NCI-H146 treated with DMSO at 0.1 percent for 48 hours (cell line): Measurements from ENCODE around the gene ASAP2.
"Not testable (repeated sequence)": the region's sequence is repeated elsewhere in the genome, so short reads cannot be mapped to it uniquely, and the experiment has no call there.

Source experiments
- DNase-seq: peaks from one replicate; lab custom pipeline; 2025; ENCODE audit not compliant: unreplicated experiment; lab: John Stamatoyannopoulos, UW

ASAP2 gene

DNA sequence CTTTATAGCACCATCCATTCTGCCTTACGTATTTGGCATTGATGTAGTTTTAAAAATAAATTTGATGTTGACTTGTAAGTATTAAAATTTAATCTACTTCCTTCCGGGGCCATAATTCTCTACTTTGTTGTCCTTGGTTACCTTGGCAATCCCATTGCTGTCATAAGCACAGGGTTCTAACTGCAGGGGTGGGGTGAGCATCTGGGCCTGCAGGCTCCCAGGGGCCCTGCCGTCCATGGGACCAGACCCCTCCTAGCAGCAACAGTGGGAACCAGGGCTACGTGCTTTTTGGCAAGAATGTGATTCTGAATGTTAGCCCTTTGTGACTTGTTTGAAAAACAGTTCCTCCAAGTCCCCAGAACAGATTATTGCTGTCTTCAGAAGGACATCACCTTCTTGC, 4.9 kb downstream of the ASAP2 start:
- no peak for DNase-seq

DNA sequence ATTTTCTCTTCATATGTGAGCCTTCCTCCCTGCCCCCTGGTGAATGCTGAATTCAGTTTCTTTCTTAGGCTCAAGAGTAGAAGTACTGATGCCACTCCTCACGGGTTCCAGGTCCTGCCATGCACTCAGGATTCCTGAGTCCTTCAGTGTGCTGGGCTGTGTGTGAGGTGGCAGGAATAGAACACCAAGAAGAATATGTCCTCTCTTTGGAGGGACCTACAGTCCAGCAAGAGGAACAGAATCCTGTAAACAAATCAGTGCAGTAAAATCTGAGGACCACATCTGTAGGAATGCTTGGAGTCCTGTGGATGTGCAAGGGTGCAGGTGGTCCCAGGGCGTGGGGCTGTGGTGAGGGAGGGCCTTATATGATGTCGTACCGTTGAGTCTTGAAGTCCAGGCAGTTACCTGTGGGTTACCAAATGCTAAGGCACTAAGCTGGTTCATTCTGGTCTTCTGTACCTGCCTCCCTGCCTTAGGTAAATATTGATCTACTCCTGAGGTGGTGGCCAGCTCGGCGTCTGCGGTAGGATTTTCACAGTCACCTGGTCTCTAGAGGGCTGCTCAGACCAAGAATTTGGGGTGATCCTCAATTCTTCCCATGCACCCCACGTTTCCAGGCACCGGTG, 5.5 kb downstream of the ASAP2 start:
- DNase-seq = peak; percentile 23

- no peak for DNase-seq
Measured at GRCh38 chr2:9212661-9213411, 6.2 kb downstream of the ASAP2 start.

DNA sequence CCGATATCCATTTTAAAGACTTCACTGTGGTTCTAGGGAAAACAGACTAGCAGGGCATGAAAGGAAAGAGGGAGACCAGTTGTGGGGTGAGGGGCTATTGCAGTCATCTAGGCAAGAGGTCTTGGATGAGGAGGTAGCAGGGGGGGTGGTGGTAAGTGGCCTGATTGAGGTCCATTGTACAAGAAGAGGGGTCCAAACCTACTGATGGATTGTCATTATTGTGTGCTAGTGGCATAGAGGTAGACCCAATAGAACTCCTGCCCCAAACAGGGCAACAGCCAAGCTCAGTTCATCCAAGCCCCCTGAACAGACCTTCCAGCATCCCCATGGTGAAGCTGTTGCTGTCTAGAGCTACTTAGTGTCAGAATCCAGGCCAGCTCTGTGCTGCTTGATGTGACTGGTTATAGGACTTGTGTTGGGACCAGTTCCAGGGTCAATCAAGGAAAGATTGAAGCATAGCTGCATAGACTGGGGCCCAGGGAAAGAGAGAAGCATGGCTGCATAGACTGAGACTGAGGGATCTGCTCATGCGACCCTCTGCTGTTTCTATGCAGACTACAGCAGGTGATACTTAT, 7.0 kb downstream of the ASAP2 start:
- no peak for DNase-seq

DNA sequence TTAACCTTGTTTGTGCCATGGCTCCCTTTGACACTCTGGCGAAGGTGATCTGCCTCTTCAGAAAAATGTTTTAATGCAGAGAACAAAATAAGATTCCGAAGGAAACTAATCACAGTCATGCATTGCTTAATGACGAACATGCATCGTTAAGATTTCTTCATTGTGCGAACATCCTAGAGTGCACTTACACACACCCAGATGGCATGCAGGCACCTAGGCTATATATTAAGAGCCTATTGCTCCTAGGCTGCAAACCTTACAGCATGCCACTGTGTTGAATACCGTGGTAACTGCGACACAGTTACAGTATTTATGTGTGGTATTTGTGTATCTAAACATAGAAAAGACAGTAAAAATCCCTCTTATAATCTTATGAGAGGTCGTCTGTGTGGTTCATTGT, 8.3 kb downstream of the ASAP2 start:
- no peak for DNase-seq

GRCh38 chr2:9215680-9216079, 9.1 kb downstream of the ASAP2 start:
- no peak for DNase-seq

GRCh38 chr2:9216143-9216542, 9.5 kb downstream of the ASAP2 start:
- not testable (repeated sequence) for DNase-seq

- DNase-seq = peak; percentile 91
Measured at GRCh38 chr2:9217838-9218770, 11.5 kb downstream of the ASAP2 start.

- DNase-seq = no peak
Measured at GRCh38 chr2:9219027-9219445, 12.4 kb downstream of the ASAP2 start.

DNA sequence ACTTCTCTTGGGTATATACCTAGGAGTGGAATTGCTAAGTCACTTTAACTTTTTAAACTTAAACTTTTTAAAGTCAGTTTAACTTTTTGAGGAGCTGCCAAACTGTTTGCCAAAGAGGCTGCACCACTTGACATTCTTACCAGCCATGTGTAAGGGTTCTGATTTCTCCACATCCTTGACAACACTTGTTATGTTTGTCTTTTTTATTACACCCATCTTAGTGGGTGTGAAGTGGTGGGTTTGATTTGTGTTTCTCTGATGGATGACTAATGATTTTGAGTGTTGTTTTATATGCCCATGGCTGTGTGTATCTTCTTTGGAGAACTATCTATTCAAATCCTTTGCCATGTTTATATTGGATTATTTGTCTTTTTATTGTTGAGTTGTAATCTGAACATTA, 13.6 kb downstream of the ASAP2 start:
- DNase-seq = no peak

GRCh38 chr2:9221223-9221622, 14.6 kb downstream of the ASAP2 start:
- no peak for DNase-seq

- DNase-seq = no peak
Measured at GRCh38 chr2:9222239-9222892, 15.8 kb downstream of the ASAP2 start.

DNA sequence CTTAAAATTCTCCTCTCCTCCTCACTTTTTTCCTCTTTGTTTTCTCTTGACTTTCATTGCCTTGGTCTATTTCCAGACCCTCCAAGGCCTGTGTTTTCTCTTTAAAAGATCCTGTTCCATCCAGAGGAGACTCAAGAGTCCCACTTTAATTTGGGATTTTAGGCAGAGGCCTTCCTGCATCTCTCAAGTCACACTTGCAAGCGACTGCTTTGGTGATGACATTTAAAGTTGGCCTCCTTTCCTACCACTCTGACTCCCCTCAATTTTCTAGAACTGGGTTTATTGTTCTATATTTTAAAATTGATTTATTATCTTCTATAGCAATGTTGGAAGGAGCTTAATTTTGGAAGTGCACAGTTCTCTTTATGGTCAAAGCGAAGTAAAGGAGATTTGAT, 16.3 kb downstream of the ASAP2 start:
- DNase-seq = no peak

GRCh38 chr2:9225806-9226205, 19.2 kb downstream of the ASAP2 start:
- DNase-seq = no peak

DNA sequence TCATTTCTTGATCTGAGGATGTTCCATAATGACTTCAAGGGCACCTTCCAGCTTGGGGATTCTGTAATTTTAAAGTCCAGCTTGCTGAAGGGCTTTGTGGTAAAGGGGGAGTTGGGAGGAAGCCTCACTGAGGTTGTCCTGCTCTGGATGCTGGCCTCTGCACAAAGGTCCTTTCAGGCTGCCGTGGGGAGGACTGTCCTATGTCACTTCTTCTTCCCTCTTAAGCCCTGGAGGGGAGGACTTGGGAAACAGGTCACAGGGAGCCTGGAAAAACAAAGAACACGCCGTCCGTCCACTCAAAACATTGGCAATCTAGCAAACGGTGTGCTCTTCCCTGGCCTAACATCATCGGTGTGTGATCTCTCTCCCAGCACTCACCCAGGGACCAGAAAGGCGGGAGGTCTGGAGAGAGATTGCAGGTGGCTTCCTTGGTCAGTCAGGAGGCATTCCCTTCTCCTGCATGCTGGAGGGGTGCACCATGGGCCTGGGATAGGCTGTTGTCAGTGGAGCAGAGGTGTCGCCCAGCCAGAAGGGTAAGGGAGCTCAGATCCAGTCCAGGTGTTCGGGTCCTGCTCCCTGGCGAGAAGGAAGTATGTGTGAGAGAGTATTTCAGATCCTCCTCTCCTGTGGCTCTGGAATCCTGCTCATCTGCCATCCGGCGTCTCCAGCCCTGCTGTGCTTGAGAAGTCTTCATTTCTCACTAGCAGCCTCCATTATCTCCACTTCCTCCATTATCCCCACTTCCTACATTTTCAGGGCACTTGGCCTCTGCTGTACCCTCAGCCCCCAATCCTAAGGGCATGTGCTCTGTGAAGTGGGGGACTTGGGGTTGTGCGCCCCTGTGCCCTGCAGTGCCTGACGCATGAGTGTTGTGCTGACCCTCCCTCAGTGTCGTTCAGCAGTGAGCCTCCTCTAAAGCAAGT, 20.1 kb downstream of the ASAP2 start:
- no peak for DNase-seq

DNA sequence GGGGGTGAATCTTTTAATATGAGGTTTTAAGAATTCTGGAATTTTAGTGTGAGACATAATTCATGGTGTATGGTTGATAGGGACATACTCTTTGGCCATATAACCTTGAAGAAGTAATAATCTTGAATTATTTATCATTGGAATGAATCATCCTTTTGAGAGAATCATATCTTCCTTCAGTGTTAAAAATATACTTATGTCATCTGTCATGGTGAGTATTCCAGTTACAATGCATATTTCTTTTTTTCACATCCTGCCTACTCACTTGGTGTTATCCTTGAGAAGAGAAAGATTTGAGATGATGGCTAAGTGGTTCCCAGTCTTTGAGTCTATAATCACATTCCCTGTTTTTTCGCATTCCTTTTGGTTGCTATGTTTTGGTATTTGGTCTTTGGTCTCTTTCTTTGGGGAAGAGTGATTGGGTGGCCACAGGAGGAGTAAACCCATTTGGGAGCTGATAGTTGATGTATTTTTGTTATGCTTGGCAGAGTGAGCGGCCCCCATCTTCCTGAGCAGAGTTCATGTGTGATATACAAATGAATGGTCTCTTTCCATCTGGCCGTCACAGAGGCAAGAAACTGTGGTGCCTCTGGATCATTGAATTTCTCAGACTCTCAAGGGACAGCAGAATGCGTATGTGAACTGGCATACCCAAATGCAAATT, 21.6 kb downstream of the ASAP2 start:
- no peak for DNase-seq

DNA sequence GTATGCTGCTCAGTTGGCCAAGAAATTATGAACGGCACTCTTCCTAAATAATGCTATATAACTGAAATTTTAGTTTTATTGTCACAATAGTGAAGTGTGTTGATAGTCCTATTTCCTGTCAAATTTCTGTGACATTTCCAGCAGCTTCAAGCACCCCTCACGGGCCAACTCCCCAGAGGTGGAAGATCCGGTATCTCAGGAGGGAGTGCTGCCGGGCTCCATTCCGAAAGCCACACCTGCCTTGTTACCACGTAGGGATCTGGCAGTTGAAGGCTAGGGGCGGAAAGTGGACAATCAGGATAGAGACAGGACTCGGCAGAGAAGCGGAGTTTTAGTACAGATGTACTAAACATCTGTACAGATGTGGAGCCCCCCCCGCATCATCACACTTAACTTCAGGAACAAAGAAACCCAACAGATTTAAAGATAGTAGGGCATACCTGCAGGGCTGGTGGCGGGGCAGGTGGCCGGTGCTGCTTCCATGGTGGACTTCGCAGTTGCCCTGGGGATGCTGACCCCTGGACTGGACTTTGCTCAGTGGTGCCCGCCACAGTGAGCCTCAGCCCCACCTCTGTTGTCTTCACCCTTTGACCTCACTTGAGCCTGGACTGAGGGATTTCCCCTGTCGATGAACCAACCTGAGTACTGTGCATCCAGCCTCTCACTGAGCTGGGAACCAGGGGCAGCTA, 22.3 kb downstream of the ASAP2 start:
- DNase-seq = no peak

- DNase-seq = no peak
Measured at GRCh38 chr2:9229470-9229820, 22.8 kb downstream of the ASAP2 start.
